SHP77 treated with DMSO at 0.1 percent for 48 hours (cell line): ENCODE measurements around the gene SUGP1.

Source experiments
- DNase-seq: peaks from one replicate; lab custom pipeline; 2025; lab: John Stamatoyannopoulos, UW

SUGP1 gene

DNA sequence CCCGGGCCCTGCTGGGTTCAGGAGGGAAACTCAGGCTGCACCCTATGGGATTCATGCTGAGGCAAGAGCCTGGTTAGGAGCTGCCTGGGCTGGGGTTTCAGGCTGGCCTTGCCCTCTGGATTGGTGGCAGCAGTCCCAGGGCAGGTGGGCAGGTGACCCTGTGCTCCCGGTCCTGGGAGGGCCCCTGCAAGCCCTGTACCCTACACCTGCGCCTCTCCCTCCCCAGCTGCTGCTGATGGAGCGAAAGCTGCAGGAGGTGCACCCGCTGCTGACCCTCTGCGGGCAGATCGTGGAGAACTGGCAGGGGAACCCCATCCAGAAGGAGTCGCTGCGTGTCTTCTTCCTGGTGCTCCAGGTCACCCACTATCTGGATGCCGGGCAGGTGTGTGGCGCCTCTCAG lies 20.7 kb upstream of the SUGP1 start:
- no peak for DNase-seq

DNA sequence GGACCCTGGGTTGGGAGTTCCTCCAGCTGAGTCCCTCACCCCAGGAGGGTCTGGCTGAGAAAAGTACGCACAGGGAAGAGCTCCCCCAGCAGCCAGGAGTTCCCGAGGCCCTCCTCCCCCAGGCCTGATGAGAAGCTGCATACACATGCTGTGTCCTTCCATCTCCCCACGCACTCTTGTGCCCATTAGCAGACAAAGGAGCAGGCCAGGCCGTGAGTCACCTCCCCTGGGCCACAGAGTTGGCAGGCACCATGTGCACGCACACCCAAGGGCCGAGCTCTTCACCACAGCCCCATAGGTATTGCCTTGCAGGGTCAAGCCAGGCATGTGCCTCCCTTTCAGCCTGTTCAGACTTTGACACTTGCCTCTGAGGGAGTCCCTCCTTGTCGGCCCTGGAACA lies 17.8 kb upstream of the SUGP1 start:
- DNase-seq: no peak

GRCh38 chr19:19337120-19337519 lies 16.8 kb upstream of the SUGP1 start:
- DNase-seq: no peak

DNA sequence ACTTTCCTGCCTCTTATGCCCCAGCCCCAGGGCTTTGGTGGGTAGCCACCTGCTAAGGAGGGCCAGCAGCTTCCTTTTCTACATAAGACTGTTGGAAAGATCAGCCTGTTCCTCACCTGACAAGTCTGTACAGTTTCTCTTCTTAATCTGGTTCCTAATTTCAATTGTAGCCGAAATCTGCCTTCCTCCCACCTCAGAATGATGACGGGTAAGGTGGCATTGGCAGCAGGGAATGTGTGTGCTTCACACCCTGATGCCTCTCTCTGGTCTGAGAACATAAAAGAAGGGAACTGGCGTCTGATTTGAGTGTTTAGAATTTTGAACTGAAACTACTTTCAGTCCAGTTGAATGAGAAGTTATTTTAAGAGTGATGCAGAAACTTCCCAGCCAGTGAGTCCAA lies 16.3 kb upstream of the SUGP1 start:
- no peak for DNase-seq

DNA sequence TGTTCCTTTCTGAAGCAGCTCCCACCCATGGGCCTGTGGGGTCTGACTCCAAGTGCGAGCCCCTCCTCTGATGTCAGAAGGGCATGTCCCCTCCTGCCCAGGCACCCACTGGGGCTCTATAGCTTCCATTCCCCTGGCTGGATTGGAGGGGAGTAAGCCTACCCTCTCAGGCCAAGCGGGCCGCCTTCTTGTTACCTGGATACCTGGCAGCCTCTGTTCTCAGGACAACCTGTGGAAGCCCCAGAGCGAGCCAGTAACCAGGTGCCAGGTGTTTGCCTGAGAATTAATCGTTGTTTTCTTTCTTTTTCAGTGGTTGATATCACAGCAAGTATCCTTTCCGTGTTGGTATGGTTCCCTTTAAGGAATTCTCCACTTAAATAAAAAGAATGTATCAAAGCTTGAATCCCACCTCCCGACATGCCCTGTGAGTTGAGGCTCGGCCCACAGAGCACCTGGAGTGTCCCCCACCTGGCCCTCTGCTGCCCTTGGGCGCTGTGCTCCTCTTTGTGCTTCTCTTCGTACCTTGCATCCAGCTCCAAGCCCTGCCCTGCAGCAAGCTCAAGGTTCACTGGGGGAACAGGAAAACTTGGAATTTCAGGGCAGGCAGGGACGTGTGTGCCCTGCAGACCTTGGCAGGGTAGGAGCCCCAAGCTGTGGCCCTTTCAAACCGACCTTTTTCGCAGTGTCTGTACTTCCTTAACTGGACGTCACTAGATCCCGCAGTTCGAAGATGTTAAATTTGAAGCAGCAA lies 15.3 kb upstream of the SUGP1 start:
- no peak for DNase-seq

GRCh38 chr19:19334989-19335344 lies 14.7 kb upstream of the SUGP1 start:
- no peak for DNase-seq

- DNase-seq: no peak
Observed at GRCh38 chr19:19334063-19334988, 14.0 kb upstream of the SUGP1 start.

DNA sequence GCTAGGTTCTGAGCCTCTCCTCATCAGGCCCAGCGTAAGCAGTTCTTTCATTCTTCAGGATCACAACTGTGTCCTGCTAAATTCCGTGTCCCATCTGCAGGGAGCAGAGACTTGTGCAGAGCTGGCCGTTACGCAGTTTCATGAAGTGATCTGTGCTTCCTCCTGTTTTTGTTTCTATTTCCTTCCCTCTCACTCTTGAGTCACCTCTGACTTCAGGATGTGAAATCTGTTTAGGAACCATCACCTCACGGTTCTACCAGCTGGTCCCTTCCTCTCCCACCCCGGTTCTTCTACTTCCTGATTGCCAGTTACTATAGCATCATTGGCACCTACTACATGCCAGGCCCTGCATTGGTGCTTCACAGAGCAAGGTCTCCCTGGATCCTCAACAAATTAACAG lies 8.8 kb upstream of the SUGP1 start:
- no peak for DNase-seq

- no peak for DNase-seq
Observed at GRCh38 chr19:19327672-19328071, 7.4 kb upstream of the SUGP1 start.

DNA sequence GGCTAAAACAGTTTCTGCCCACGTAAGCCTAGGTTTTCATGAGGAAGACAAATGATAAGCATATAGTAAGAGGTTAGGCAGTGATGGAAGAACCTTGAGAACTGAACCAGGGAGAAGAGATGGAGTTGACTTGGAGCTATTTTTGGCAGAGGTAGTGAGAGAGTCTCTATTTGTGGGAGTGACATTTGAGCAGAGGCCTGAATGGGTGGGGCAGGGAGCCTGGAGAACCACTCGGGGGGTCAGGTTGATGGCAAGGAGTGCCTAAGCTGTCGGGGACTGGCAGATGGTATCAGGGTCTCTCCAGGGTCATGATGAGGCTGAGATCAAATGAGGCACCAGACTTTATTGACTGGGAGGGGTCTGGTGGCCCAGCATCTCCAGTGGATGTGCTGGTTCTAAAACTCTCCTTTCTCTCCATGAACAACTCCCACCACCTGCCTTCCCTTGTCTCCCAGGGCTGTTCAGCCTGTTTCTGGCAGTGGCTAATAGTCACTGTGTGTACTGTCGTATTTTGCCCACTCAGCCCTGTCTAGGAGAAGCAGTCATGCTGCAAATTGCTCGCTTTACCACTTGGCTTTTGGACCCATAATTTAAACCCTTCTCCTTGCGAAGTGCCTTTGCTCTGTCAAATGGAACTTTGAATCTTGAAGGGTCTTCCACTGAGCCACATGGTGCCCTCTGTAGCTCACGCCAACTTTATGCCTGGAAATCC lies 3.9 kb upstream of the SUGP1 start:
- no peak for DNase-seq

- DNase-seq: no peak
Observed at GRCh38 chr19:19321141-19321577, 850 bp upstream of the SUGP1 start.

- DNase-seq: no peak
Observed at GRCh38 chr19:19319732-19320360, 463 bp downstream of the SUGP1 start.

- no peak for DNase-seq
Observed at GRCh38 chr19:19316082-19316481, 4.2 kb downstream of the SUGP1 start.

DNA sequence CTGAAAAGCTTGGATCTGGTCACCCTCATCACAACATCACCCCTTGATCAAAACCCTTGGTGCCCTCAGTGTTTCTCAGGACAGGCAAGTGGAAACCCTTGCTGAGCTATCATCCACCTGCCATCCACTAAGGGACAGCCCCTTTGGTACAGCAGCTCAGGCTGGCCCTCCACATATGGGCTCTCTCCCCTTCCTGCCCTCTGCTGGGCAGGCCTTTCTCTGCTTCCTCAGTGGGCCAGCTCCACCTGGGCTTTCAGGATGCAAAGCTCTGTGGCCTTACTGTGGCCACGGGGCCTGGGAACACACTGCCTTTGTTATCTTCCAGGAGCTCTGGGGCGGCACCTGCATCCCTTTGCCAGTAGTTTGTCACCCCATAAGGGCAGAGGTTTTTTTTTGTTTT lies 4.9 kb downstream of the SUGP1 start:
- no peak for DNase-seq

GRCh38 chr19:19308373-19308772 lies 11.9 kb downstream of the SUGP1 start:
- no peak for DNase-seq

DNA sequence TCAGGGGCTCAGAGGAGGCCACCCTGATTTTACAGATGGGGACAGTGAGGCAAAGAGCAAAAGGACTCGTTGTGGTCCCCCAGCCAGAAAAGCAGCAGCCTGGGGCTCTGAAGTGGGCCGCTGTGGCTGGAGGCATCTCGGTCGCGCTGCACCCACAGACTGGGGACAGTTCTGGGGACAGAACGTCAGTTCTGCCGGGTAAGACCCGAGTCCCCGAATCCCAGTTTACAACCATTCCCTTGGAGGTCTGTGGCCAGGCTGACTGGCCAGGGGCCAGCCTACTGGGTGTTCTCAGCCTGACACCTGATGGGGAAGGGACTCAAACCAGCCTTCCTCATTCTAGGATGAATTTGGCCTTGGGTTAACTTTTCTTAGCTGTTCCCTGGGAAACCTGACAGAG lies 14.1 kb downstream of the SUGP1 start:
- DNase-seq: no peak

- no peak for DNase-seq
Observed at GRCh38 chr19:19305696-19306095, 14.6 kb downstream of the SUGP1 start.

- no peak for DNase-seq
Observed at GRCh38 chr19:19305066-19305465, 15.2 kb downstream of the SUGP1 start.

GRCh38 chr19:19304186-19304965 lies 15.9 kb downstream of the SUGP1 start:
- DNase-seq: no peak

GRCh38 chr19:19303411-19303810 lies 16.9 kb downstream of the SUGP1 start:
- DNase-seq: no peak

- no peak for DNase-seq
Observed at GRCh38 chr19:19300613-19301012, 19.7 kb downstream of the SUGP1 start.
